RWPE2 (cell line): ENCODE results near the gene SYK.

Experiments
- ATAC-seq: fragments of 200-7000 bp; cut with Tn5 transposase; 3 replicates; pipeline ENCODE4 v1.9.1; 2021; ENCODE audit warnings: low read depth
- DNase-seq: peaks from one replicate; pipeline ENCODE4 v3.0.0-alpha.2; 2020; ENCODE audit warnings: low spot score
- H3K27ac ChIP-seq: fragments of 450-650 bp; 2 replicates; pipeline ENCODE4 v1.5.1; 2017; ENCODE audit warnings: mild to moderate bottlenecking; ENCODE audit not compliant: poor library complexity, severe bottlenecking
- H3K27me3 ChIP-seq: fragments of 250-450 bp; sonication (Bioruptor Pico); 2 replicates; pipeline ENCODE4 v1.5.1; 2021; ENCODE audit warnings: mild to moderate bottlenecking, moderate library complexity; ENCODE audit not compliant: insufficient read depth, poor library complexity, severe bottlenecking
- H3K36me3 ChIP-seq: fragments of 250-450 bp; sonication (Bioruptor Pico); 2 replicates; pipeline ENCODE4 v1.5.1; 2020; ENCODE audit warnings: low read depth, mild to moderate bottlenecking, moderate library complexity
- H3K4me1 ChIP-seq: fragments of 250-450 bp; sonication (Bioruptor Pico); 2 replicates; pipeline ENCODE4 v1.5.1; 2021; ENCODE audit warnings: mild to moderate bottlenecking, moderate library complexity; ENCODE audit not compliant: insufficient read depth, poor library complexity, severe bottlenecking
- H3K4me3 ChIP-seq: fragments of 250-450 bp; sonication (Bioruptor Pico); 2 replicates; pipeline ENCODE4 v1.5.1; 2021; ENCODE audit warnings: mild to moderate bottlenecking, moderate library complexity; ENCODE audit not compliant: severe bottlenecking
- H3K9me3 ChIP-seq: fragments of 250-450 bp; sonication (Bioruptor Pico); 2 replicates; pipeline ENCODE4 v1.5.1; 2021; ENCODE audit warnings: mild to moderate bottlenecking, moderate library complexity; ENCODE audit not compliant: severe bottlenecking
- TF ChIP-seq, protein P1 (sequence below): fragments of 450-650 bp; IDR thresholded peaks from one replicate; pipeline ENCODE4 v1.5.1; 2017; ENCODE audit warnings: mild to moderate bottlenecking, moderate library complexity; ENCODE audit not compliant: poor library complexity, severe bottlenecking

Gene SYK

DNA sequence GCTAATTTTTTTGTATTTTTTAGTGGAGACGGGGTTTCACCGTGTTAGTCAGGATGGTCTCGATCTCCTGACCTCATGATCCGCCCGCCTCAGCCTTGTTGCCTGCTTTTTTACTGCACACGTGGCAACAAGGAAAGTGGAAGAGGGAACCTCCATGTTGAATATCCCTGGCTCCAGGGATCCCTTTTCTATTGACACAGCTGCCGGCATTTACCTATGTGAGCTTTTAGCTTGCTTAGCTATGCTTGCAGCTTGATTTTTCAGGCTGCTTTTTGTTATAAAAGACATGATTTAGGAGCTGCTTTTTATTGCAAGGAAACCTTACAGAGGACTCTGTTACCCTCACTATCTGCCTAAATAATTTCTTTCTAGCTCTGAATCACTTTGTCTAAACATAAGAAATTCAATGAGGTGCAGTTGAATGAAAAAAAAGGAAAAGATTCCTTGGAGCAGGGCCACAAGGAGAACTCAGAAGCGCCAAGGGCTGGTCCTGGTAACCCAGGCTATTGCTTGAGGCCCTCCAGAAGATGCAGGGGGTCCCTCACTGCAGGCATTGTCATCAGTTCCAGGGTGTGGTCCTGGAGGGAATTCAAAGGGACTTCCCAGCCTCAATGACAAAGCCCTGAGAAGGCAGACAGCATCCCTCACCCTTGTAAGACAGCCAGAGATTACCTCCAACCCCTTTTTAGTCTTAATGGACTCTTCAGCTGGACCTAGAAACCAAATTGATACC is 89.9 kb downstream of the SYK start:
- Histone ChIP-seq H3K4me1 (no peaks in the 10 kb centered on the region), H3K9me3 (no peaks in the 10 kb centered on the region), H3K36me3 (no peaks in the 10 kb centered on the region), H3K27me3 (no peaks in the 10 kb centered on the region), H3K4me3 (no peak overlapping the region), H3K27ac (no peak overlapping the region)
- no peak for ATAC-seq
- no peak for DNase-seq
- TF ChIP-seq, protein P1, sequence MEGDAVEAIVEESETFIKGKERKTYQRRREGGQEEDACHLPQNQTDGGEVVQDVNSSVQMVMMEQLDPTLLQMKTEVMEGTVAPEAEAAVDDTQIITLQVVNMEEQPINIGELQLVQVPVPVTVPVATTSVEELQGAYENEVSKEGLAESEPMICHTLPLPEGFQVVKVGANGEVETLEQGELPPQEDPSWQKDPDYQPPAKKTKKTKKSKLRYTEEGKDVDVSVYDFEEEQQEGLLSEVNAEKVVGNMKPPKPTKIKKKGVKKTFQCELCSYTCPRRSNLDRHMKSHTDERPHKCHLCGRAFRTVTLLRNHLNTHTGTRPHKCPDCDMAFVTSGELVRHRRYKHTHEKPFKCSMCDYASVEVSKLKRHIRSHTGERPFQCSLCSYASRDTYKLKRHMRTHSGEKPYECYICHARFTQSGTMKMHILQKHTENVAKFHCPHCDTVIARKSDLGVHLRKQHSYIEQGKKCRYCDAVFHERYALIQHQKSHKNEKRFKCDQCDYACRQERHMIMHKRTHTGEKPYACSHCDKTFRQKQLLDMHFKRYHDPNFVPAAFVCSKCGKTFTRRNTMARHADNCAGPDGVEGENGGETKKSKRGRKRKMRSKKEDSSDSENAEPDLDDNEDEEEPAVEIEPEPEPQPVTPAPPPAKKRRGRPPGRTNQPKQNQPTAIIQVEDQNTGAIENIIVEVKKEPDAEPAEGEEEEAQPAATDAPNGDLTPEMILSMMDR = no peak

- Histone ChIP-seq H3K4me1 (no peaks in the 10 kb centered on the region), H3K27ac (no peak overlapping the region), H3K36me3 (no peaks in the 10 kb centered on the region), H3K9me3 (no peaks in the 10 kb centered on the region), H3K27me3 (no peaks in the 10 kb centered on the region), H3K4me3 (no peak overlapping the region)
- TF ChIP-seq, protein P1 = no peak
- DNase-seq = no peak
- ATAC-seq = no peak
Observed at GRCh38 chr9:90892918-90893317, 91.3 kb downstream of the SYK start.

GRCh38 chr9:90893706-90894105 is 92.1 kb downstream of the SYK start:
- Histone ChIP-seq H3K9me3 (no peaks in the 10 kb centered on the region), H3K27ac (no peak overlapping the region), H3K4me3 (no peak overlapping the region), H3K4me1 (no peaks in the 10 kb centered on the region), H3K27me3 (no peaks in the 10 kb centered on the region), H3K36me3 (no peaks in the 10 kb centered on the region)
- ATAC-seq (no peak), DNase-seq (no peak)
- TF ChIP-seq, protein P1 = no peak

- DNase-seq (no peak), ATAC-seq (no peak)
- H3K4me3 ChIP-seq = no peak overlapping the region
Observed at GRCh38 chr9:90894986-90895687, 93.5 kb downstream of the SYK start.

More at GRCh38 chr9:90894986-90895687, 93.5 kb downstream of the SYK start:
- Histone ChIP-seq H3K4me1 (no peaks in the 10 kb centered on the region), H3K36me3 (no peaks in the 10 kb centered on the region), H3K27me3 (no peaks in the 10 kb centered on the region), H3K27ac (no peak overlapping the region), H3K9me3 (no peaks in the 10 kb centered on the region)
- TF ChIP-seq, protein P1 = peak; percentile 43
